Subcutaneous adipose tissue (tissue), 4 donors: ENCODE measurements around the gene RAB11A. TPM values are rescaled to one million over a fixed set of nuclear protein-coding genes. Genes with fewer than 3 reads are reported as not detected.

Experiments
- total RNA-seq, 4 donors: library from RNA; depleted of rRNA; stranded (reverse); fragments of >200 nt; gene quantifications; one replicate each; pipeline ENCODE4 v1.1.0, GENCODE V29; 2016
- TF ChIP-seq, protein P1 (sequence below): fragments of 450-650 bp; IDR thresholded peaks from one replicate; pipeline ENCODE4 v1.5.1; 2016; ENCODE audit warnings: low read depth, mild to moderate bottlenecking, control low read depth, antibody characterized with exemption, moderate library complexity

The RAB11A gene
- total RNA-seq, 4 donors from 2014 or later = 121 to 283 (median 143) TPM

DNA sequence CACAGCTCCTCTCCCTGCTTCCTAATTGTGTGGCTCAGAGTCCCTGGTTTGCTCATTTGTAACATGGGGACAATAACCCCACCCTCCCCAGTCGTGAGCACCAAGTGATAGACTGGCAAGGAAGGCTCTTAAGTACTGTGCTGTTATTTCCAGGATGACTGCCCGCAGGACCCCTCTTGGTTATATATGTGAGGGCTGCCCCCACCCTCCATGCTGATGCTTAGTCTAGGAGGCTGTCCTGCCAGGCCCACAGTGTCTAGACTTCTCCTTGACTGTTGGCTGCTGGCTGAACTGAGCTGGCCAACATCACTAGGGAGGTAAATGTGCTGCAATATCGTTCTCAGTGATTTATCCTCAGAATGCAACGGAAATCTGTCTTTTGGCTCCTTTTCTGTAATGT lies 45.1 kb downstream of the RAB11A start:
- TF ChIP-seq, protein P1, sequence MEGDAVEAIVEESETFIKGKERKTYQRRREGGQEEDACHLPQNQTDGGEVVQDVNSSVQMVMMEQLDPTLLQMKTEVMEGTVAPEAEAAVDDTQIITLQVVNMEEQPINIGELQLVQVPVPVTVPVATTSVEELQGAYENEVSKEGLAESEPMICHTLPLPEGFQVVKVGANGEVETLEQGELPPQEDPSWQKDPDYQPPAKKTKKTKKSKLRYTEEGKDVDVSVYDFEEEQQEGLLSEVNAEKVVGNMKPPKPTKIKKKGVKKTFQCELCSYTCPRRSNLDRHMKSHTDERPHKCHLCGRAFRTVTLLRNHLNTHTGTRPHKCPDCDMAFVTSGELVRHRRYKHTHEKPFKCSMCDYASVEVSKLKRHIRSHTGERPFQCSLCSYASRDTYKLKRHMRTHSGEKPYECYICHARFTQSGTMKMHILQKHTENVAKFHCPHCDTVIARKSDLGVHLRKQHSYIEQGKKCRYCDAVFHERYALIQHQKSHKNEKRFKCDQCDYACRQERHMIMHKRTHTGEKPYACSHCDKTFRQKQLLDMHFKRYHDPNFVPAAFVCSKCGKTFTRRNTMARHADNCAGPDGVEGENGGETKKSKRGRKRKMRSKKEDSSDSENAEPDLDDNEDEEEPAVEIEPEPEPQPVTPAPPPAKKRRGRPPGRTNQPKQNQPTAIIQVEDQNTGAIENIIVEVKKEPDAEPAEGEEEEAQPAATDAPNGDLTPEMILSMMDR = no peak

DNA sequence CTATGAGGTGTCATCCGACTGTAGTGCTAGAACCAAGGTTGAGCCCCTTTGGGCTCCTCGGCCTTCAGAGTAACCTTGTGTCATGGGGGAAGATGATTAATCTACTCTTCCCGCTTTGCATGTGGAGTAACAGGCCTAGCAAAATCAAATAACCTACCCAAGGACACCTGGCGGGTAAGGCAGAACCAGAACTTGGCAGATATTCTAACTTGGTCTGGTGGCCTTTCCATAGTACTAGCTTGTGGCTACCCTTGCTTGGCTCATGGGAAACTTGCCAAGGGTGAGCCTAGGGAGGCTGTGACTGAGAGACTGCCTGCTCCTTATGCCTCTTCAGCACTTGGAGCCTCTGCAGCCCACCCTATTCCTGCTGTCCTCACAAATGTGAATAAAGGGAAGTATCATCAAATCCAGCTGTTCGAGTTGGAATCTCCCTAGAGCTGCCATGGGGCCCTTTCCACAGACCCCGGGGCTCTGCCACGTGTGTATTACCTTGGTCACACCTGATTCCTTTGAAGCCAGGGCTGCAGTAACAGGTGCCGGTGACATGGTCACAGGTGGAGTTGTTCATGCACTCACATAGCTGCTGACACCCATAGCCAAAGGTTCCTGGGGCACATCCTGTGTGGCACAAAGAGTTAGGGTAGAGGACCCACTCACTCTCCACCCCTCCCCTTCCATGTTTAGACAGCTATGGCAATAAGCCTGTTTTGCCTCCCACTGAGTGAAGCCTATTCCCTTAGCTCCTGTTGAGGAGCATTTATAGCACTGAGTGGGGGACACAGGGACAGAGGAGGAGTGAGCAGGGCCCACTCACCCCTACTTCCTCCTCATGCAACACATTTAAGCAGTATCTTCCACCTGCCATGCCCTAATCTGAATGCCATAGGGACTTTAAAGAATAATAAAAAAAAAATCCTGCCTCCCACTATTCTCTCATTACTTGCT lies 46.0 kb downstream of the RAB11A start:
- TF ChIP-seq, protein P1 = no peak

DNA sequence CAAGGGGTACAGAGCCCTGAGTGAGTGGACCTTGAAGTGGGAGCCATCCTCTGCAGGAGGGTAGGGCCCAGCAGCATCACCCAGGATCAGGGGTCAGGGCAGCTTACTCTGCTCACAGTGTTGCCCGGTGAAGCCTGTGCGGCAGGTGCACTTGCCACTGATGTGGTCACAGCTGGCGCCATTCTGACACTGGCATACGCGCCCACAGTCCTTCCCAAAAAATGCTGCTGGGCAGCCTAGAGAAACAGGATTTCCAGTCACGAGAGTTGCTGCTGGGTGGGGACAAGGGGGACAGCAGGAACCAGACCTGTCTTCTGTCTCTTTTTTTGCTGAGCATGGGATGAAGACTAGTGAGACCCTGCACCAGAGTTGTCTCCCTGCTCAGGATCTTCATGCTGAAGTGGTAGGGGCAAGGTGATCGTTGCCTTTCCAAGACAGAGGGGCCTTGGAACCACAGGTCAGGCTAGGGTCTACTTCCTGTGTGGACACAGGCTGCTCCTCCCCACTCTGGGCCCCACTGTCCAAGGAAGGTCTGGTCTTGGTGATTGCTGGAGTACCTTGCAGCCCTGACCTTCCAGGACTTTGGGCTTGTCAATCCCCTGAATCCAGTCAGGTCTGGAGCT lies 46.9 kb downstream of the RAB11A start:
- TF ChIP-seq, protein P1 = no peak

DNA sequence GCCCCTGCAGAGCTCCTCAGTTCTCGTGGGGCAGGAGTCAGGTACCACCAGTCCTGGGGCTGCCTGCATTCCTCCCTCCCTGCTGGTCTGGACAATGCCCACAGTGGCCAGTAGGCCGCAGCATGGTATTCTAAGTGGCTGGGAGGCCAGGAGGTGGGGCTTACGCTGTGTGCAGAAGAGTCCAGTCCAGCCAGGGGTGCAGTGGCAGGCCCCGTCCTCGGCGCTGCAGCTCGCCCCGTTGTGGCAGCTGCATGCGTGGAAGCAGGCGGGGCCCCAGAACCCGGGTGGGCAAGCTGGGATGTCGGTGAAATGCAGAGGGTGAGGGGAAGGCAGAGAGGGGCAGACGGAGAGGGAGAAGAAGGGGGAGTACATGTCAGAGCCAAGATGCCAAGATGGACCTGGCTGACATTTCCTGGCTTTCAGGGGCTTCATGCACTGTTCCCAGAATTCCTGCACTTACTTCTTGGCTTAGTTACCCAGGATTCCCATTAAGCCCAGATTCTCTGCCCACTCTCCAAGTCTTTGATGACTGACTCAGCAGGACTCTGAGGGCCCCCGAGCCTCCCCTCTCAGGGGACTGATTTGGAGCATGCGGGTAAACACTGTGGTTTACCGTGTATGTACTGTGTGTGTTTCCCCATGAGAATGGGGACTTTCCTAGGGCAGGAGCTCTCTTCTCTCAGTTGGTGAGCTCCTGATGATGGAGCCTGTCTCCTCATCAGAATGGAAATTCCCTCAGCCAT lies 47.5 kb downstream of the RAB11A start:
- TF ChIP-seq, protein P1 = no peak

DNA sequence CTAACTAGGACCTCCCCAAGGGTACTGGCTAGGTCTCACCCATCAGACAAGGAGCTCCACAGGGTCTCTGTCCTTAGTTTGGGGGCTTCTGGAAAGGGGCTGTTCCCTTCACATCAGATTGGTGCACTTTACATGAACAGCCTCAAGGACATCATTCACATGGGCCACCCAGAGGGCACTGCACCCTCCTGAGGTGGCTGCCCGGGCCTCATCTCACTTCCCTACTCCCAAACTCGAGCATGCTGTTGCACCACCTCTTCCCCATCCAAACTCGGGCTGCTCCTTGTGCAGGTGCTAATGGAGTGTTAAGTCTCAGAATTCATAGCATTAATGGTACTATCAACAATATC lies 48.1 kb downstream of the RAB11A start:
- TF ChIP-seq, protein P1 = no peak

DNA sequence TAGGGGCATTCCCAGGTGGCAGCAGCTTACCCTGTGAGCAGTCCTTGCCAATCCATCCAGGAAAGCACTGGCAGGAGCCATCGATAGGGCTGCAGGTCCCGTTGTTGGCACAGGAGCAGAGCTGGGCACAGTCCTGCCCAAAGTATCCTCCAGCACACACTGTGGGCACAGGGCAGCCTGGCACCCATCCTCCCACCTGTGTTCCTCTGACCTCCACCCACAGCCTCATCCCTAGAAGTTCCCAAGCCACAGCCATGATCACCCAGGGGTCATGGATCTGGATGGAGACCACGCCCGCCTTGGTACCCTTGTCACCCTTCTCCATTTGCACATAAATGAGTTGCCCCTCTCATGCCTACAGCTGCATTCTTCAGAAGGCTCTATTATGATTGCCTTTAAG lies 48.6 kb downstream of the RAB11A start:
- TF ChIP-seq, protein P1 = no peak
